Transverse colon (tissue), 4 donors: ENCODE measurements around the gene DDAH1.

Experiments
- CTCF ChIP-seq, 5 experiments: fragments of 200-600 bp in 3 of 5; fragments of 450-650 bp in 2 of 5; sonication (generic) in 3 of 5; IDR thresholded peaks; 1 replicate in 2 of 5; 2 replicates in 3 of 5; pipeline ENCODE4 v1.5.1; 2016 to 2017; ENCODE audit warnings: antibody characterized with exemption in 5 of 5, inconsistent platforms in 3 of 5, mild to moderate bottlenecking in 2 of 5, moderate library complexity in 1 of 5
- EP300 ChIP-seq: sonication (generic); formaldehyde crosslinking; IDR thresholded peaks from one replicate; pipeline ENCODE4 v1.6.1; 2017; ENCODE audit warnings: antibody characterized with exemption, low read depth
- POLR2A ChIP-seq: fragments of 450-650 bp; IDR thresholded peaks from one replicate; pipeline ENCODE4 v1.6.1; 2016; ENCODE audit warnings: antibody characterized with exemption, mild to moderate bottlenecking, moderate library complexity
- POLR2AphosphoS5 ChIP-seq, 3 donors: sonication (generic); formaldehyde crosslinking; IDR thresholded peaks; one replicate each; pipeline ENCODE4 v1.6.1; 2016; ENCODE audit warnings: antibody characterized with exemption in 3 of 3

DNA sequence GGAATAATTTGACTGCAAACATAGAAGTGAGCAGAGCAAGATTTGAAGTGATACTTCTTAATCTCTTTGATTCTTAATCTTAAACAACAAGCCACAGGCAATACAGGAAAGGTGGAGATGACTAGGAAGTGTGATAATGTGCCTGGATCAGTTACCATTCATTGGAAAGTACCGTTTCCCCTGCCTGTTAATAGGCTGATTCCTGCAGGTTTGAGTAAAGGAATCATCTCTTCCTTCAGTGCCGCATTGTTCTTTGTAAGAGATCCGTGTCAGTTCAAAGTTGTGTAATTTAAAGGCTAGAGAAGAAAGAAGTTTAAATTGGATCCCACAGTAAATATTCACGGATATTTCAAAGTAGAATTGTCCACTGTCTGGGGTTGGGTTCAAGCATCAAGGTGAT lies 145.0 kb downstream of the DDAH1 start:
- TF ChIP-seq CTCF (IDR thresholded peaks at IDR 0.05) (no peak), EP300 (no peak), POLR2A (no peak), POLR2AphosphoS5 (IDR thresholded peaks at IDR 0.05) (no peak)
